Muscle of back (tissue), 11 donors: ENCODE data around the gene ST7. TPM values are rescaled to one million over a fixed set of nuclear protein-coding genes. Genes with fewer than 3 reads are reported as not detected.

ENCODE experiments used
- DNase-seq, 3 donors: peaks; one replicate each; pipeline versions ENCODE4 v3.0.0 to v3.0.0-alpha.2; 2013
- polyA plus RNA-seq, 10 donors: library from polyadenylated mRNA; unstranded; fragments of 120-200 nt; gene quantifications; one replicate each; pipeline ENCODE4 v1.2.1, GENCODE V29; 2013; ENCODE audit not compliant: insufficient read length in 10 of 10

Gene ST7
- polyA plus RNA-seq, 10 donors, result 13.8 to 23.3 (median 16.7) TPM

DNA sequence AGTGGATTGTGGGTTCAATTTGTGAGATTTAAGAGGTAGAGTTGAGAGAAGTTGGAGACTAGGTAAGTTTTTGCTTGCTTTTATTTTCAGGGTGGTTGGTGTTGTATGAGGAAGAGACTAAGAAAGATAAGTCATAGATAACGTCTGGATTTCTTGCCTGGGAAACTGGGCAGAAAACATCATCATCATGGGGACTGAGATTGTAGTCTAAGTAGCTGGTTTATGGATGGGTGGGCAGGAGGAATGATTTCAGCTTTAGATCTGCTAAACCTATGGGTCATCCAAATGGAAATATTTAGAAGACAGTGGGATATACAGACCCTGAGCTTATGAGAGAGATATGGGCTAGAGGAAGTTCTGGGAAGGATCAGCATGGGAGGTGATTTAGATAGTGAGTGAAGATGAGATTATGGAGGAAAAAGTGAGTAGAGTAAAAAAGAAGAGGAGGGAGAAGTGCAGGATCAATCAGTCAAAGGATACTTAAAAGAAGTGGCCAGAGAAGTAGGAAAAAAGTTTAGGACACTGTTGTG, 199.8 kb downstream of the ST7 start:
- DNase-seq, result no peak

DNA sequence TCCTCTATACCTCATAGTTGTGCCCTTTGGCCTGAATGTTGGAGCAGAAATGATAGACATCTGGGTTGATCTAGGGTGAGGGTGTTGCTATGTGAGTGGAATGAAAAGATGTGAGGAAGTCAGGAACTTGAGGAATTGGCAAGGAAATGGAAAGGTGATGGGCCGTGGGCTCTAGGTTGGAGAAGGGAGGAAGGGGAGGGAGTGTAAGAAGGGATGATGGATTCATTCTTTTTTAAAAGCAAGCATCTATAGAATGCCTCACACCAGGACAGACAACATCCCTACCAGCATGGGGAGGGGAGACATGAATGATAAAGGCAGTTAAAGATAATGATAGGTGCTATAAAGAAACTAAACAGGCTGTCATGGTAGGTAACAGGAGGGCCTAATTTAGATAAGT, 201.4 kb downstream of the ST7 start:
- no peak for DNase-seq

DNA sequence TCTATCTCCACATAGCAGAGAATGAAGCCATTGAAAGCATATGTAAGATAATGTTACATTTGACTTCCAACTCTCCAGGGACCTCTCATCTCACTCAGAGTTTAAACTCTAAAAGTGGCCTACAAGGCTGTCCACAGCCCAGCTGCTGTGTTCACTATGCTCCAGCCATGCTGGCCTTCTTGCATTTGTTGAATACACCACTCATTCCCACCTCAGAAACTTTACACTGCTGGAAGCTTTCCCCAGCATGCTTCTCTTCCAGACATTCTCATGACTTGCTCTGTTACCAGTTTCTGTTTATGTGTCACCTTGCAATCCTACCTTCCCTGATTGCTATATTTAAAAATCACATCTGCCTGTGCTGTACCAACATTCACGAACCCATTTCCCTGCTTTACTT, 202.4 kb downstream of the ST7 start:
- DNase-seq, result no peak

DNA sequence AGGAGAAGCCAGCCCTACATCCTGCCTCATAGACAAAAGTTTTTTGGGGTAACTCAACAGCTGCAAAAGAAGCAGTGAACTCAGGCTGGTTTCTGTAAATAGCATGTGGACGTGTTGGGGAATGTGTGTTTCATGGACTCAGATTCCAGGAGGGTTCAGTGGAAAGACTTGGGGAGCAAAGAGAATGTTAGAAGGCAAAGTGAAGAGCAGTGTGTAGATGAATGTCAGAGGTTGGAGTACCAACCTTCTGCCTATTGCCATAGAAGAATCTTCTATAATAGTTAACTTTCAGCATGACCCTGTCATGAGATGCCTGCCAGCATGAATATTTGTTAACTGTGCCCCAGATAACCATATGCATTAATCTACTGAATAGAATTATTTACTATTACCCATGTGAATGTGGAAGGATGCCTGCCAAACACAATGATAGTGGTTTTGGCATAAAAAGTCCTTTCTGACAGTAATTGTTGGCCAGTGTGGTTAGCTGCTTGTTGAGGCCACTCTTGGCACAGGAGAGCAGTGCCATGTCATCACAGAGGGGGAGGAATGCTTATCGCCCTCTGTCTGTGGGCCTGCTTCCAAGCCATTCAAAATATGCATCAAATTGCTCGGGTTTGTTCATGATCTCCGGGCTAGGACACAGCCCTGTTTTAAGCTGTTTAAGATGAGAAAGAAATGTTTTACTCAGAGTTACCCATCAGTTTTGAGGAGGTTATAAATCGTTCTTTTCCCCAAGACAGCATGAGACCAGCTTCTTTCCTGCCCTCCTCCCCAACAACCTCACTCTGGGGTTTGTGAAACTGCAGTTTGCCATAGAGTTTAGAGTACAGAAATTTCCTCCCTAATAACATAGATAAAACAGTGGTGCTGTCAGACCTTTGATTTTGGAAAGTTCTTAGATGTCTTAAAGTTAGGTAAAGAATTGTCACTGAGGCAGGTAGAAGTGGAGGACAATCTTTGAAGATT, 204.2 kb downstream of the ST7 start:
- peak; percentile 53 to 75 (median 73) for DNase-seq

DNA sequence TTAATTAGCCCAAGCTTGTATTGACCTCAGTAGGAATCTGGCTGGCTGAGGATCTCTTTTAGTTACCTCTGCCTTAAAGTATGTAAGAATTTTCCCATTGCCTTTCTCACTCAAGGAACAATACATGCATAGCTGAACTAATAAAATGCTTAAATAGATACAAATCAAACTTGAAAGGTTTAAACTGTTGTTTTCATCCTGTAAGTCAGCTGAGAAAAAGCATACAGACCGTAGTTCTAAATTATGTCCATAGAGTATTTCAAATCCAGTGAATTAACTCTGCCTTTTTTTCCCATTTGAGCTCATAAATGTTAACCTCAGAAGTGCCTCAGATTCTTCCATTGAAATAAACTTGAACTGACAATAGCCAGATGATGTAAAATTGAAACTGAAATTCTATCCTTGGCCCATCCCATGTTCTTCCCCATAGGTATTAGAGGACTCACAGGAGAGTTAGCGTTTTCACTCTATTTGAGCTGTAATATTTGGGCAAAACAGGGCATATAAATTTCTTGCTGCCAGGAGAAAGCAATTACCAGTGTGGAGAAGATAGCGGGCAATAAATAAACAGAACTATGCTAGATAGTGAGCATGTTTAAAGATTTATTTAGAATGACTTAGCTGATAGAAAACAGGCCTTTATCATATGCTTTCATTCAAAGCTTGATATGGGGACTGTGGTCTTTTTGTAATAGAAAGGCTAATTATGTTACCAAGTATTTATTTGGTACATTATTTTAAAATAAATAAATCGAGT, 205.8 kb downstream of the ST7 start:
- peak in 1 of 3 donors; percentile 44 for DNase-seq

DNA sequence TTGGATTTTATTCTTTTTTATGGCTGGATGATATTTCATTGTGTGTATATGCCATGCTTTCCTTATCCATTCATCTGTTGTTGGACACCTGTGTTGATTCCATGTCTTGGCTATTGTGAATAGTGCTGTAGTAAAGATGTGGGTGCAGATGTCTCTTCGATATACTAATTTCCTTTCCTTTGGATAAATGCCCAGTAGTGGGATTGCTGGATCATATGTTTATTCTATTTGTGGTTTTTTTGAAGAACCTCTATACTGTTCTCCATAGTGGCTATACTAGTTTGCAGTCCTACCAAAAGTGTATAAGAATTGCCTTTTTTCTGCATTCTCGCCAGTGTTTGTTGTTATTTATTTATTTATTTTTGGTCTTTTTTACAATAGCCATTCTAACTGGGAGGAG, 209.8 kb downstream of the ST7 start:
- no peak for DNase-seq

DNA sequence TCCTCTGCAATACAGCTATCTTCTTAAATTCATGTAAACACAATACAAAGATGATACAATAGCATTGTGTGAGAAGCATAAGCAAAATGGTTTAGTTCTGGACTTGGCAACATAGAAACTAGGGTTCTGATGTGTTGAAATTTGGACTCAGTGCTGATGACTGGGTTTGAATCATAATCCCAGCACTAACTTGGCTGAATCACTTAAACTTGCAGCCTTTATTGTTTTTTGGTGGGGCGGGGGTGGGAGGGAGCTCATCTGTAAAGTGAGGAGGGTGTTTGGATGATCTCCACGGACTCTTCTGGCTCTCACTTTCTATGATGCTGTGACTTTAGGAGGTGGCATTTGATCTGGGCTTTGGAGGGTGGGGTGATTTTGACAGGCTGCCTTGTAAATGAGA, 211.3 kb downstream of the ST7 start:
- DNase-seq, result no peak

DNA sequence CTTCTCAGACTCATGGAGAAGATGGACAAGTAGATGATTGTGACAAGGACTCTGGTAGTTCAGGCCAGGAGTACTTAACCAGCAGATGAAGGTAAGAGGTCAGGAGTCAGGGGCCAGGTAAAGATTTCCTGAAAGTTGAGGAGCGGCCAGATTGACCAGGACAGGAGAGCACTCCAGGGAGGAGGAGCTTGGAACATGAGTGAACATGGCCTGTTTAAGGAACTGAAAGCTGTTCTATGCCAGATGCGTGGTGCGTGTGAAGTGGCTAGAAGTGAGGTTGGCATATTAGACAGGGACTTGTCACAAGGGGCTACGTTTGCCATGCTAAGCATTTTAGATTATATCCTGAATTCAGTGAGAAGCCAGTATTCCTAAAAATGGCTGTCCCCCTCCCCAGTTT, 212.4 kb downstream of the ST7 start:
- DNase-seq, result no peak

DNA sequence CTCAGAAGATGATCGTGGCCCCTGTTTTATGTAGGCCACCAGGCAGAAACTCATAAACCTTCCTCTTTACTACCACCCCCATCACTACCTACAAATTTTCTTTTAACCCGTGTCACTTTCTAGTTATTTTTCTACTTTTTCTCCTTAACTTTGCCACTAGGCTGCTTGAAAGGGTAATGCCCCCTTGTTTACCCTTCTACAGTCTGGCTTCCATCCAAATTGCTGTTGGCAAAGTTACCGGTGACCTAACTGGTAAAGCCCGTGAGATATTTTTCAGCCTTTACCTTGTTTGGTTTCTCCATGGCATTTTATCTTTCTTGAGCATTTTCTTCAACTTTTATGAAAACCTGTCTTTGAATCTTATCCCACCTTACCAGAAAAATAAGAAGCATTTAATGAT, 216.6 kb downstream of the ST7 start:
- DNase-seq, result no peak

DNA sequence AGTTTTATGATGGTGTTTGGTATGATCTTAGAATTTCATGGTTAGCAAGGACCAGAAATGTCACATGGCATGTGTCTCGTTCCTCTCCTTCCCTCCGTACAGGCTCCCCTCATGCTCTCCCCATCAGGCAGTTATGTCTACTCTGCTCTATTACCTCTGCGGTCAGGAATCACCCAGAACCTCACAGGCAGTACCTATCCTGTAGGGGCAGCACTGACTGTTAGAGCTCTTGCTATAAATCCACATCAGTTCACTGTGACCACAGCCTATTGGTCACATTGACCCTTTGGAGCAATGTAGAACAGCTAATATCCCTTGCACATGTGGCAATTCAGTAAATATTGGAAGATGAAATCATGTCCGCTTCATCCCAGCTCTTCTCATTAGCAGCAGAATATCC, 217.8 kb downstream of the ST7 start:
- DNase-seq, result no peak

DNA sequence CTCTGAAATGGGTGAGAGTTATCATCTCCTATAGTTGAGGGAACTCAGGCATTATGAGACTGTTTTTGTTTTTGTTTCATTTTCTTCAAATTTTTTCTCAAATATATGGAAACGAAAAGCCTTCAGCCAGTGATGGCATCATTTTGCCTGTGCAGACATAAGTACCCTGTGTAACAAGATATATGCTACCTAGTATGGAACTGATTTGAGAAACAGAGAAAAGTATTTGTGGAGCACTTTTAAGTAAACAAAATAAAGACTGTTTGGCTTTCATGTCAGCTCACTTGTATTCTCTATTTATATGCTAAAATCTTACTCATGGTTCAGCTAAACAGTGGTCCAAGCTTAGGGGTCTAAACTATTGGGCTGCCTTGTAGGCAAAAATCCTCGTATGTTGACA, 219.0 kb downstream of the ST7 start:
- DNase-seq, result no peak

DNA sequence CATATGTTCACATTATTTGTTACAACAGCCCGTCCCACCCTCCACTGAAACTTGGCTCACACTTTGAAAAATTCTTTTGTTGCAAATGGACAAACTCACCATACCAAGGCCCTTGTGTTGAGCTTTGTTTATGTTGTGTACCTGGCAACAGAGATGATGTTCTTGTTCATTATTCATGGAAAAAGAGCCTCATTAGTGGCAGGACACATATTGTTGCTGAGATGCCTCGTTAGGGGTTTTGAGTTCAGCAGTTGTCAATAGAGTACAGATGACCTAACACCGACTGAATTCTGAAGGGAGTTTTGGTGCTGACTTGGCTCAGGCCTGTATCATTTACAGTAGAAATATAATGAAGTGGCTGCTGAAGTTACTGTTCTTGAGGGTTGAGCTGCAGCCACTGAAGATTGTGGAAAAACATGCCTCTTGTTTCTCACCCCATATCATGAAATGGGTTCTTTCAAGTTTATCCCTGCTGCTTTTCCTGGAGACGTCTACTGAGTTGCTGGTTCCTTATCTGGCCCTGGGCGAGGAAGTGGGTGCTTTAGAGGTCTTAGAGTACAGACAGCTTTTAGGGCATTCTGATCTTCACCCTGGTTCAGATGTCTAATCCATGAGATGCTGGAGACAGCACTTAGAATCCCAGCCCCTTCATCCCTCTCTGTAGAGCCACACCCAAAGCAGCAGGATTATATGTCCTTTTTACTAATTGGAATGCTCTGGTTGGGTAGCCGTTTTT, 219.9 kb downstream of the ST7 start:
- DNase-seq, result peak in 2 of 3 donors; percentile 30 to 58

DNA sequence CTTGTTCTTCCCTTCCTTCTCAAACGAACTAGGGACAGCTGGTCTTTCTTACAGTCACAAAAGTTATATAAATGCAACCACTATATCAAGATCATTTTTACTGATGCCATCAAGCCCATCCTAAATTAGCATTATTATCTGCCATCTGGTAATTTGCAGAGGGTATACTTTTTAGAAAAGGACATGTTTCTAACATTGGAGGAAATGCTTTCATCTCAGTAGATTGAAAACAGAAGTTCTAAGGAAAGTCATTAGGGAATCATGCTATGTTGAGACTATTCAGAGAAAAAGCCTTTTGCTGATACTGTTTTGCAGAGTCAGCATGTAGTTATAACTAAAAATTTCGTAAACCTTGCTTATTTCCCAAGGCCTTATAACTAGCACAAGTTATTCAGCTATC, 222.9 kb downstream of the ST7 start:
- no peak for DNase-seq

DNA sequence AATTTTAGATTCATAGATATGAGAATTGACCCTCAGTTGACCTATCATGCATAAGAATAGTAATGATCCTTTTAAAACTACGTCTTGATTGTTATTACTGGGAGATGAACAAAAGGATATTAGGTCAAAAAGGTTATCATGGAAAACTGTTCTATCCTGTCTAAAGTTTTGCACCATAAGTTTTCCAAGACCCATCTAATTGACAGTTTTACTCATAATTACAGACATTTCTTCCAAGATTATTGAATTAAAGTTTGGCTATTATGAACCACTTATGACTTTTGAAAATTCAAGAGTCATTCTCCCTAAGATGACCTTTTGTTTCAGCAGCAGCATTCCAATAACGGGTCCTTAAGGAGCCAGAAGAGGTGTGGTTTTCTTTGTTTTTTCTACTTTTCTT, 225.3 kb downstream of the ST7 start:
- DNase-seq, result no peak

DNA sequence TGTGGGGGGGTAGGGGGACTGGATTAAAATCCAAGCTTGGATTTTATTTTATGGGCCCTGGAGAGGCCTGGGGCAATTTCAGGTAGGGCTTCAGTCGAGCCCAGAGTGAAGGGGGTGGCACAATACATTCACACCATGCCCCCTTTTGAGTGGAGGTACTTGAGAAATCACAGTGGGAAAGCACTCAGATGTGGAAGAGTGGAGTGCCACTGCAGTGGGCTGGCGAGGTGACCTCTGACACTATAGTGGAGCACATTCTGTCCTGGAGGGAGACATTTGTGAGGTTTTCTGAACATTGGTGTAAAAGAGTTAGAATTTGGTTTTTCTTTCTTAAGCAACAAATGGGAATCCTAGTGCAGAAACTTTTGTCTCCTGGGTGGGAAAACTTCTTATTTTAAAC, 226.4 kb downstream of the ST7 start:
- no peak for DNase-seq

DNA sequence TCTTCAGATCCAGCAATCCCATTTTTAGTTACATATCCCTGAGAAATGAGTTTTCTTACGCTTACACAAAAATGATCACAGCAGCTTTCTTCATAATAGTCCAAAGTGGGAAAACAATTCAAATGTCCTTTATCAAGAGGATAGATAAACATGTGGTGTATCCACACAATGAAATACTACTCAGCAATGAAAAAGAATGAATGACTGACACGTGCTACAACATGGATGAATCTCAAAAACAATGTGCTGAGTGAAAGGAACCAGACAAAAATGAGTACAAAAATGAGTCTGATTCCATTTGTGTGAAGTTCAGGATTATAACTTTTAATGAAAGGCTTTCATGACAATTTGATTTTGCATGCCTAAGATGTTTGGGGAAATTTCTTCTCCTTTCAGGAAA, 230.4 kb downstream of the ST7 start:
- DNase-seq, result no peak

DNA sequence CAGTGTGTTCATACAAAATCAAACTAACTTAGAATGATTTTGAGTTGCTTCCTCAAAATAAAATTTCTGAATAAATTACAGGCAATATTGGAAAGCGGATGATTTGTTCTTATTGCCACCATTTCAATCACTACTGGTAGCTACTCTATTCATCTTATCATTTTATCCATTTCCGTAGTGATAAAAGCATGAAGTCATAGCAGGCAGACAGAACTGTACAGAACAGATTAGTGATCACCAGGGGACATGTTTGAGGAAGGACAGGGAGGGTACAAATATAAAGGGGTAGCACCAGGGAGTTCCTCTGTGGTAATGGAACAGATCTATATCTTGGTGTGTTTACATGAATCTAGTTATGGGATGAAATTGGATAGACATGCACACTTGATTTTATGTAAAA, 231.1 kb downstream of the ST7 start:
- no peak for DNase-seq

DNA sequence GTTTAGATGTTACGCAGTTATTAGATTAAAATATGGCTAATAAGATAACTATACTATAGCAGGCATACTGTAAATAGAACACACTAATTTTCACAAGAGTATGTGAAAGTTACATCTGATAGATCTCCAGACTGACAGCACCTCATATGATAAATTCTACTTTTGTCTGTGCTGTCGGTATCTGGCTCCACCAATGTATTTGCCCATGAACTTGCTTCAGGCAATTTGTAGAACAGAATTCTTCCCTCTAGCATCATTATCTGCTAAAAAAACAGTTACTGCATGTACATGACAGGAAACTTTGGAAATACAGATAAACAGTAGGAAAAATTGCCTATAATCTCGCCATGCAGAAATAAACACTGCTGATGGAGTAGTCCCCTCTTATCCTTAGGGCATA, 231.8 kb downstream of the ST7 start:
- DNase-seq, result no peak

DNA sequence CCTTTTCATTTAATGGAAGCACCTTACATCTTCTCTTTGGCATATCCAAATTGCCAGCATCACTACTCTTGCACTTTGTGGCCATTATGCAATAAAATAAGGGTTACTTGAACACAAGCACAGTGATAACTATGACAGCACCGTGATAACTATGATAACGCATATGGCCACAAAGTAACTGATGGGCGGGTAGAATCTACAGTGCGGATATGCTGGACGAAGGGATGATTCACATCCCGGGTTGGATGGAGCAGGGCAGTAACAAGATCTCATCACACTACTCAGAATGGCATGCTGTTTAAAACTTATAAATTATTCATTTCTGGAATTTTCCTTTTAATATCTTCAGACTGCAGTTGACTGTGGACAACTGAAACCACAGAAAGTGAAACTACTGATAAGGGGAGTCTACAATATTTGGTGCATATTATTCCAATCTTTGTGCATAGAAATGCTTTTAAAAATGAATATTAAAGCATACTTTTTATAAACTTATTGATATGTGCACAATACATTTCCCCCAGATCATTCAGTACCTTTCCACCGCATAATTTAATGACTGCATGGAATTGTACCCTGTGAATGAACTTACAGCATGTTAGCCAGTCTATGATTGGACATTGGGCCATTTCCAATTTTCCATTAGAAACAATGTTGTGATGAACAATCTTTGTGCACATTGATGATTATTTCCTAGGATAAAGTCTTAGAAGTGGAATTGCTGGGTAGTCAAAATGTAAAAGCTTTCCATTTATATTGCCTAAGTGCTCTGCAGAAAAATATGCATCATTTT, 233.1 kb downstream of the ST7 start:
- no peak for DNase-seq

DNA sequence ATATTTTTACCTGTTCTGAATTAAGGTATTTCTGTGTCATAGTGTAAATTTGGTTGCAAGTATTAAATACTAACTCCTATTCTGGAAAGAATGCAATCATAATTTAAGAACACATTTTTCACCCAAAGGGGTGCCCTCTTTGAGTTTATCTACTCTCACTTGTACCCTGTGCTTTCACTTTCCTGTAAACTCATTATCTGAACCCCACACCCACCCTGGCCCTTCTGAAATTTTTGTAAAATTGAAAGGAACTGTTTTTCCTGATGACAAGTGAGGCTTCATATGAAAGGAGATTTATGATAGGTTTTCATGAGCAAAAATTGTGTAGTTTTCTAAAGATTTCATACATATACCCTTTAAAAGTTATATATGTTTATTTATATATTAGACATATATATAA, 235.1 kb downstream of the ST7 start:
- no peak for DNase-seq

DNA sequence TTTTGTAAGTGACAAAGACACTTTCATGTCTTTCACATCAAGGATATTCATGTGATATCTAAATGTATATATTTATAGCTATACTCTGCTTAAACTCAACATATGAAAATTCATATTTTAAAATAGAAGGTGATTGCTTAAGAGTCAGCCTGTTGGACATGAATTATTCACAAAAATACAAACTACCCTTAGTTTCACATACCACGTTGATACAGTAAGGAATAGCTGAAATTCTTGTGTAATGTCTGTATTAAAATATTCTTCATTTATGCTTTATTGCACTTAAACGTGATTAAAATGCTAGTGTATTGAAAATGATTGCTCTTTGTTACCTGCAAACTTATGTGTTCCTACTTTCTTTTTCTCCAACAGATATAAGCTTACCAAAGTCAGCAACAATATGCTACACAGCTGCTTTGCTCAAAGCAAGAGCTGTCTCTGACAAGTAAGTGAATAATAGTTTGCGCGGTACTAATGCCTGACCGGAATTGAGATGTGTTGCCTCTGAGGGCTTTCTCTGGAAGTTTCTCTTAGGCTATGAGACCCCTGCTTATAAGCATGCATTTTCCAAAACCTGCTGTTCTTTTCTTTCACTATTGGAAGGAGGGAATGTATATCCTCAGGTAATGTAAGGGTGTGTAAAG, 235.8 kb downstream of the ST7 start:
- DNase-seq, result no peak
